K562 (cell line): Measurements from ENCODE around the gene OR51B2. TPM values are rescaled to one million over a fixed set of nuclear protein-coding genes. Genes with fewer than 3 reads are reported as not detected.

Experiments used
- BCOR ChIP-seq: fragments of 450-650 bp; IDR thresholded peaks from 2 replicates; pipeline ENCODE4 v1.6.1; 2016
- ERF ChIP-seq: fragments of 450-650 bp; formaldehyde crosslinking; IDR thresholded peaks from 2 replicates; pipeline ENCODE4 v1.4.0; 2020; ENCODE audit warnings: mild to moderate bottlenecking, mixed read lengths
- ETS2 ChIP-seq: IDR thresholded peaks from 2 replicates; pipeline ENCODE4 v1.6.1; 2016; ENCODE audit warnings: borderline replicate concordance, missing genetic modification characterization, mild to moderate bottlenecking, moderate library complexity, missing compliant biosample characterization; ENCODE audit not compliant: poor library complexity, severe bottlenecking
- HDAC6 ChIP-seq: IDR thresholded peaks from 2 replicates; pipeline ENCODE4 v1.6.1; 2012; ENCODE audit warnings: low read depth, mild to moderate bottlenecking, control low read depth, inconsistent platforms, low read length, moderate library complexity
- JUND ChIP-seq, 2 experiments: IDR thresholded peaks; 2 replicates in 1 of 2; 3 replicates in 1 of 2; pipeline ENCODE4 v1.6.1; 2011; ENCODE audit warnings: borderline replicate concordance in 2 of 2, low read depth in 2 of 2, low read length in 2 of 2, improper control_type of control experiment in 1 of 2, missing biosample characterization in 1 of 2, missing genetic modification characterization in 1 of 2, missing genetic modification reagents in 1 of 2
- KDM5B ChIP-seq: fragments of 200-600 bp; sonication (generic); IDR thresholded peaks from 2 replicates; pipeline ENCODE4 v1.6.1; 2012; ENCODE audit warnings: low read depth, mild to moderate bottlenecking, moderate library complexity, low read length, control low read depth, inconsistent platforms; ENCODE audit not compliant: insufficient replicate concordance
- MECOM ChIP-seq: fragments of 250-450 bp; sonication (Bioruptor Pico); IDR thresholded peaks from 2 replicates; pipeline ENCODE4 v1.8.0; 2022; ENCODE audit warnings: inconsistent platforms
- MED1 ChIP-seq: sonication (generic); formaldehyde crosslinking; IDR thresholded peaks from 2 replicates; pipeline ENCODE4 v1.8.1; 2023; ENCODE audit warnings: missing genetic modification reagents, borderline replicate concordance
- NFATC3 ChIP-seq: fragments of 450-650 bp; IDR thresholded peaks from 2 replicates; pipeline ENCODE4 v1.6.1; 2017; ENCODE audit warnings: mild to moderate bottlenecking
- SETDB1 ChIP-seq: IDR thresholded peaks from one replicate; pipeline ENCODE4 v1.6.1; 2012; ENCODE audit warnings: low read length, control low read depth, inconsistent platforms
- SMAD1 ChIP-seq: fragments of 150-350 bp; IDR thresholded peaks from 2 replicates; pipeline ENCODE4 v1.6.1; 2014; ENCODE audit warnings: low read length, low read depth; ENCODE audit not compliant: partially characterized antibody
- SPI1 ChIP-seq: IDR thresholded peaks from 2 replicates; pipeline ENCODE4 v1.6.1; 2011; ENCODE audit warnings: low read depth, low read length, control low read depth, borderline replicate concordance
- SRSF7 ChIP-seq: fragments of 200-400 bp; formaldehyde crosslinking; optimal IDR thresholded peaks from 2 replicates; pipeline ENCODE3; 2017; ENCODE audit warnings: mild to moderate bottlenecking, low read depth, low read length
- TBL1XR1 ChIP-seq, 2 experiments: IDR thresholded peaks; 2 replicates each; pipeline ENCODE4 v1.6.1; 2012; ENCODE audit warnings: improper control_type of control experiment in 2 of 2, low read length in 2 of 2, mild to moderate bottlenecking in 1 of 2
- TBP ChIP-seq: optimal IDR thresholded peaks from 2 replicates; pipeline ENCODE3; 2011; ENCODE audit warnings: low read depth, low read length, improper control_type of control experiment
- ZKSCAN8 ChIP-seq: fragments of 200-800 bp; sonication (Bioruptor generic); IDR thresholded peaks from 2 replicates; pipeline ENCODE4 v1.6.1; 2016; ENCODE audit warnings: missing genetic modification characterization, missing compliant biosample characterization
- ZNF140 ChIP-seq: fragments of 250-450 bp; sonication (Bioruptor Pico); IDR thresholded peaks from 2 replicates; pipeline ENCODE4 v1.8.0; 2021; ENCODE audit warnings: moderate library complexity, mild to moderate bottlenecking, inconsistent platforms
- ZNF408 ChIP-seq: fragments of 250-450 bp; sonication (Bioruptor Pico); IDR thresholded peaks from 2 replicates; pipeline ENCODE4 v1.4.0; 2020; ENCODE audit warnings: low read depth, mild to moderate bottlenecking, moderate library complexity
- ZNF586 ChIP-seq: fragments of 450-650 bp; formaldehyde crosslinking; conservative IDR thresholded peaks from 2 replicates; pipeline ENCODE4 v1.4.0; 2020; ENCODE audit warnings: mild to moderate bottlenecking, moderate library complexity
- polyA plus RNA-seq, 8 experiments: library from polyadenylated mRNA; depleted of rRNA in 4 of 8; stranded (reverse) in 5 of 8; unstranded in 3 of 8; fragments of >200 nt; fragmentation: Nextera tagmentation in 2 of 8; fragmentation: Illumina TruSeq in 1 of 8; extraction: Ambion mirVana in 2 of 8; extraction: Trizol in 1 of 8; gene quantifications; 2 replicates each; pipeline versions ENCODE4 v1.2.1 to v1.2.3, GENCODE V29; 2011 to 2014; ENCODE audit warnings: inconsistent platforms in 1 of 8, missing spikeins in 1 of 8
- total RNA-seq, 7 experiments: library from RNA; depleted of rRNA in 6 of 7; stranded (reverse); fragments of >200 nt in 6 of 7; fragmentation: Illumina TruSeq in 2 of 7; extraction: Trizol in 2 of 7; gene quantifications; 2 replicates each; pipeline versions ENCODE4 v1.2.1 to v1.2.3, GENCODE V29; 2011 to 2021; ENCODE audit warnings: low replicate concordance in 1 of 7
- TF ChIP-seq, protein P1 (sequence below): sonication (generic); formaldehyde crosslinking; IDR thresholded peaks from 2 replicates; pipeline ENCODE4 v1.8.1; 2023; ENCODE audit warnings: mild to moderate bottlenecking, missing genetic modification reagents
- TF ChIP-seq, protein P2 (sequence below): fragments of 250-450 bp; sonication (Bioruptor Pico); IDR thresholded peaks from 2 replicates; pipeline ENCODE4 v1.9.0; 2021; ENCODE audit warnings: mild to moderate bottlenecking, inconsistent platforms
- TF ChIP-seq, protein P3 (sequence below): sonication (generic); formaldehyde crosslinking; IDR thresholded peaks from 2 replicates; pipeline ENCODE4 v1.8.0; 2022; ENCODE audit warnings: mild to moderate bottlenecking, missing genetic modification reagents, borderline replicate concordance

Gene OR51B2
- total and polyA plus RNA-seq, 9 of the 15 experiments (the other 6 are each of a cell fraction or from before 2014, with no cell fraction given): 0.38 to 6.6 (median 4.0) TPM

DNA sequence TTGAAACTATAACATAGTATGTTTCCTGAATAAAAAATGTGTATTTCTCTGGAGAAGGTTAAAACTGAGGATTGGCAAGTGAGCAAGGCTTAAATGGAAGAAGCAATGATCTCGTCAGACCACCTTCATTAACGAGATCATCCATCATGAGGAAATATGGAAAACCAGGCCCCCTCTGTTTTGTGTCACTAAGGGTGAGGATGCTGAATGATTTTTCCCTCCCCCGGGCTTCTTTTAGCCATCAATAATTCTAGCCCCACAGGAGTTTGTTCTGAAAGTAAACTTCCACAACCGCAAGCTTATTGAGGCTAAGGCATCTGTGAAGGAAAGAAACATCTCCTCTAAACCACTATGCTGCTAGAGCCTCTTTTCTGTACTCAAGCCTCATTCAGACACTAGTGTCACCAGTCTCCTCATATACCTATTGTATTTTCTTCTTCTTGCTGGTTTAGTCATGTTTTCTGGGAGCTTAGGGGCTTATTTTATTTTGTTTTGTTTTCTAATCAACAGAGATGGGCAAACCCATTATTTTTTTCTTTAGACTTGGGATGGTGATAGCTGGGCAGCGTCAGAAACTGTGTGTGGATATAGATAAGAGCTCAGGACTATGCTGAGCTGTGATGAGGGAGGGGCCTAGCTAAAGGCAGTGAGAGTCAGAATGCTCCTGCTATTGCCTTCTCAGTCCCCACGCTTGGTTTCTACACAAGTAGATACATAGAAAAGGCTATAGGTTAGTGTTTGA, 48.6 kb downstream of the OR51B2 start (continued):
- TF ChIP-seq, protein P1, sequence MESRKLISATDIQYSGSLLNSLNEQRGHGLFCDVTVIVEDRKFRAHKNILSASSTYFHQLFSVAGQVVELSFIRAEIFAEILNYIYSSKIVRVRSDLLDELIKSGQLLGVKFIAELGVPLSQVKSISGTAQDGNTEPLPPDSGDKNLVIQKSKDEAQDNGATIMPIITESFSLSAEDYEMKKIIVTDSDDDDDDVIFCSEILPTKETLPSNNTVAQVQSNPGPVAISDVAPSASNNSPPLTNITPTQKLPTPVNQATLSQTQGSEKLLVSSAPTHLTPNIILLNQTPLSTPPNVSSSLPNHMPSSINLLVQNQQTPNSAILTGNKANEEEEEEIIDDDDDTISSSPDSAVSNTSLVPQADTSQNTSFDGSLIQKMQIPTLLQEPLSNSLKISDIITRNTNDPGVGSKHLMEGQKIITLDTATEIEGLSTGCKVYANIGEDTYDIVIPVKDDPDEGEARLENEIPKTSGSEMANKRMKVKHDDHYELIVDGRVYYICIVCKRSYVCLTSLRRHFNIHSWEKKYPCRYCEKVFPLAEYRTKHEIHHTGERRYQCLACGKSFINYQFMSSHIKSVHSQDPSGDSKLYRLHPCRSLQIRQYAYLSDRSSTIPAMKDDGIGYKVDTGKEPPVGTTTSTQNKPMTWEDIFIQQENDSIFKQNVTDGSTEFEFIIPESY (CRISPR knock-in tag): no peak
- TF ChIP-seq HDAC6: no peak
- no peak for TF ChIP-seq BCOR
- TF ChIP-seq MECOM (CRISPR knock-in tag): no peak
- no peak for TF ChIP-seq SRSF7
- TF ChIP-seq, protein P2, sequence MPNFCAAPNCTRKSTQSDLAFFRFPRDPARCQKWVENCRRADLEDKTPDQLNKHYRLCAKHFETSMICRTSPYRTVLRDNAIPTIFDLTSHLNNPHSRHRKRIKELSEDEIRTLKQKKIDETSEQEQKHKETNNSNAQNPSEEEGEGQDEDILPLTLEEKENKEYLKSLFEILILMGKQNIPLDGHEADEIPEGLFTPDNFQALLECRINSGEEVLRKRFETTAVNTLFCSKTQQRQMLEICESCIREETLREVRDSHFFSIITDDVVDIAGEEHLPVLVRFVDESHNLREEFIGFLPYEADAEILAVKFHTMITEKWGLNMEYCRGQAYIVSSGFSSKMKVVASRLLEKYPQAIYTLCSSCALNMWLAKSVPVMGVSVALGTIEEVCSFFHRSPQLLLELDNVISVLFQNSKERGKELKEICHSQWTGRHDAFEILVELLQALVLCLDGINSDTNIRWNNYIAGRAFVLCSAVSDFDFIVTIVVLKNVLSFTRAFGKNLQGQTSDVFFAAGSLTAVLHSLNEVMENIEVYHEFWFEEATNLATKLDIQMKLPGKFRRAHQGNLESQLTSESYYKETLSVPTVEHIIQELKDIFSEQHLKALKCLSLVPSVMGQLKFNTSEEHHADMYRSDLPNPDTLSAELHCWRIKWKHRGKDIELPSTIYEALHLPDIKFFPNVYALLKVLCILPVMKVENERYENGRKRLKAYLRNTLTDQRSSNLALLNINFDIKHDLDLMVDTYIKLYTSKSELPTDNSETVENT (CRISPR knock-in tag): no peak
- no peak for TF ChIP-seq ERF (CRISPR knock-in tag)
- no peak for TF ChIP-seq ZNF140
- TF ChIP-seq KDM5B: no peak
- TF ChIP-seq SETDB1: no peak
- TF ChIP-seq ZNF408 (CRISPR knock-in tag): no peak
- TF ChIP-seq, protein P3, sequence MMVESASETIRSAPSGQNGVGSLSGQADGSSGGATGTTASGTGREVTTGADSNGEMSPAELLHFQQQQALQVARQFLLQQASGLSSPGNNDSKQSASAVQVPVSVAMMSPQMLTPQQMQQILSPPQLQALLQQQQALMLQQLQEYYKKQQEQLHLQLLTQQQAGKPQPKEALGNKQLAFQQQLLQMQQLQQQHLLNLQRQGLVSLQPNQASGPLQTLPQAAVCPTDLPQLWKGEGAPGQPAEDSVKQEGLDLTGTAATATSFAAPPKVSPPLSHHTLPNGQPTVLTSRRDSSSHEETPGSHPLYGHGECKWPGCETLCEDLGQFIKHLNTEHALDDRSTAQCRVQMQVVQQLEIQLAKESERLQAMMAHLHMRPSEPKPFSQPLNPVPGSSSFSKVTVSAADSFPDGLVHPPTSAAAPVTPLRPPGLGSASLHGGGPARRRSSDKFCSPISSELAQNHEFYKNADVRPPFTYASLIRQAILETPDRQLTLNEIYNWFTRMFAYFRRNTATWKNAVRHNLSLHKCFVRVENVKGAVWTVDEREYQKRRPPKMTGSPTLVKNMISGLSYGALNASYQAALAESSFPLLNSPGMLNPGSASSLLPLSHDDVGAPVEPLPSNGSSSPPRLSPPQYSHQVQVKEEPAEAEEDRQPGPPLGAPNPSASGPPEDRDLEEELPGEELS (CRISPR knock-in tag): no peak
- TF ChIP-seq TBL1XR1 (IDR thresholded peaks at IDR 0.05; ENCODE audit: low read length in 2 of 2): peak in 1 of 2 experiments; percentile 45; a peak in 1 of 4 replicates
- no peak for TF ChIP-seq SPI1
- no peak for TF ChIP-seq ZNF586 (CRISPR knock-in tag)
- no peak for TF ChIP-seq MED1 (CRISPR knock-in tag)
- no peak for TF ChIP-seq NFATC3
- TF ChIP-seq ETS2 (tag): no peak
- peak; percentile 66; the same call in 1 of the 2 replicates for TF ChIP-seq JUND (IDR thresholded peaks at IDR 0.05; ENCODE audit: borderline replicate concordance, low read depth, low read length)
- TF ChIP-seq JUND (tag; IDR thresholded peaks at IDR 0.05; ENCODE audit: borderline replicate concordance, low read depth, low read length): peak; percentile 83; the same call in 2 of the 3 replicates
- TF ChIP-seq SMAD1: no peak
- peak; percentile 57 for TF ChIP-seq TBP
- no peak for TF ChIP-seq ZKSCAN8 (CRISPR knock-in tag)
